Measurements from ENCODE around the gene OR4Q3.
"Not testable (repeated sequence)": the region's sequence is repeated elsewhere in the genome, so short reads cannot be mapped to it uniquely, and the experiment has no call there.

OR4Q3 gene

DNA sequence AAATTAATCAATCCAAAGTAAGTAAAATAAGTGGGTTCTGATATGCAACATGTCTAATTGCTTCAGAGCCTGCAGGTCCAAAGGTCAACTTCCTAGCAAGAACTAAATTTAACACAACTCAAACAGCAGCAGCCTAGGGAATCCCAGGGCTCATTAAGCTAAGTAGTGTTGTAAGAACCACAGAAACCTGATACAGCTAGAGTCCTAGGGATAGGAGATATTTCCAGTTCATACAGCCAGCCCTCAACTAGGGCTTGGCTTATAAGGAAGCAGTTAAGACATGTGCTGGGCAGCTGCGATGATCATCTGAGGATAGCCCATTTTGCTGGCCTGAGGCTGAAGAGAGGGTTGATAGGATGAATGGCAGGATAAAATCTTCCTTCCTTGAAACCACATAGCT, at the start of gene OR4Q3:
OR4Q3 (plus strand) TSS at position 316 of the 400 bp plus-strand sequence.
- in situ Hi-C loops (cut with HindIII; ENCODE audit: low pct_ligation_motif_present, low sequenced_read_pairs): no loop called here
- no peak for DNase-seq

DNA sequence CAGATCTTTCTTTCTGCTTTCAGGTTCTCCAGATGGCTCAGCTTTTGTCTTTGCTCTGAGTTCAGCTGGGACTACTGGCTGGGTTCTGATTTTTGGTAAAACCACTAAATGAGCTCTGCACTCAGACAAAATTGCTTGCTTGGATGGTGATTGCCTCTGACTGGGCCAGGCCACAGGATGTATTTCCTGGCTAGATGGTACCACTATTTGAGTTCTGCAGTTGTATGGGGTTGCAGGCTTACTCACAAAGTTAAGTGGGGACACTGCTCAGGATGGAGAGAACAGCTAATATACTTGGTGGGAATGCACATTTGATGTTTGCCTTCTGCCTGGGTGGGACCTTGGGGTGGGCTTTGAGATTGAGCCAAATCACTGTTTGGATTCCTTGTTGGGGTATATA, 14.0 kb upstream of the OR4Q3 start:
- no peaks in the 10 kb centered on the region for H3K36me3 ChIP-seq (replicated peaks)
- TF ChIP-seq, protein P1, sequence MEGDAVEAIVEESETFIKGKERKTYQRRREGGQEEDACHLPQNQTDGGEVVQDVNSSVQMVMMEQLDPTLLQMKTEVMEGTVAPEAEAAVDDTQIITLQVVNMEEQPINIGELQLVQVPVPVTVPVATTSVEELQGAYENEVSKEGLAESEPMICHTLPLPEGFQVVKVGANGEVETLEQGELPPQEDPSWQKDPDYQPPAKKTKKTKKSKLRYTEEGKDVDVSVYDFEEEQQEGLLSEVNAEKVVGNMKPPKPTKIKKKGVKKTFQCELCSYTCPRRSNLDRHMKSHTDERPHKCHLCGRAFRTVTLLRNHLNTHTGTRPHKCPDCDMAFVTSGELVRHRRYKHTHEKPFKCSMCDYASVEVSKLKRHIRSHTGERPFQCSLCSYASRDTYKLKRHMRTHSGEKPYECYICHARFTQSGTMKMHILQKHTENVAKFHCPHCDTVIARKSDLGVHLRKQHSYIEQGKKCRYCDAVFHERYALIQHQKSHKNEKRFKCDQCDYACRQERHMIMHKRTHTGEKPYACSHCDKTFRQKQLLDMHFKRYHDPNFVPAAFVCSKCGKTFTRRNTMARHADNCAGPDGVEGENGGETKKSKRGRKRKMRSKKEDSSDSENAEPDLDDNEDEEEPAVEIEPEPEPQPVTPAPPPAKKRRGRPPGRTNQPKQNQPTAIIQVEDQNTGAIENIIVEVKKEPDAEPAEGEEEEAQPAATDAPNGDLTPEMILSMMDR (IDR thresholded peaks at IDR 0.05; ENCODE audit: low read depth, low read length, missing control alignments): no peak
- H3K27me3 ChIP-seq (replicated peaks): no peaks in the 10 kb centered on the region
- in situ Hi-C loops (cut with HindIII; ENCODE audit: low pct_ligation_motif_present, low sequenced_read_pairs): no loop called here
- no peak overlapping the region for H3K27ac ChIP-seq
- no peak for DNase-seq
- no peak overlapping the region for H3K4me3 ChIP-seq (ENCODE audit: low read depth, low read length)

More for the DNA sequence above, at the start of gene OR4Q3:
- no peaks in the 10 kb centered on the region for H3K36me3 ChIP-seq (replicated peaks)
- H3K27ac ChIP-seq: no peak within 1 kb of the TSS
- H3K27me3 ChIP-seq (replicated peaks): no peaks in the 10 kb centered on the region
- TF ChIP-seq, protein P1 (IDR thresholded peaks at IDR 0.05; ENCODE audit: low read depth, low read length, missing control alignments): no peak
- H3K4me3 ChIP-seq (ENCODE audit: low read depth, low read length): no peak within 1 kb of the TSS

DNA sequence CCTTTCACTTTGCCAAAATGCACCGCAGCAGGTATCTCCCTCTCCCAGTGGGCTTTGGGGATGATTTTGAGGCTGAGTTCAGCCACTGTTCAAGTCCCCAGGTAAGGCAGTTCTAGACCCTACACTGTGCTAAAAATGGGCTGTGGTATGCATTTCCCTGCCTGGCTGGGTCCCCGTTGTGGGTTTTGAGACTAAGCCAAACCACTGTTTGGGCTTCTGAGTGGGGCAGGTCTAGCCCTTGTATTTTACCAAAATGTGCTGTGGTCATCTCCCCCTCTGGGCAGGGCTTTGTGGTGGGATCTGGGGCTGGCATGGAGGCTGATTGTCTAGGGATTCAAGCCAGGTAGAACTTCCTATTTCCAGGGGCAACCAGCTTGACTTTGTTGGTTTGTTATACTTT, 13.6 kb upstream of the OR4Q3 start:
- H3K4me3 ChIP-seq (ENCODE audit: low read depth, low read length): no peak overlapping the region
- H3K27ac ChIP-seq: no peak overlapping the region
- H3K27me3 ChIP-seq (replicated peaks): no peaks in the 10 kb centered on the region
- in situ Hi-C loops (cut with HindIII; ENCODE audit: low pct_ligation_motif_present, low sequenced_read_pairs): no loop called here
- TF ChIP-seq, protein P1 (IDR thresholded peaks at IDR 0.05; ENCODE audit: low read depth, low read length, missing control alignments): no peak
- DNase-seq: no peak
- no peaks in the 10 kb centered on the region for H3K36me3 ChIP-seq (replicated peaks)

DNA sequence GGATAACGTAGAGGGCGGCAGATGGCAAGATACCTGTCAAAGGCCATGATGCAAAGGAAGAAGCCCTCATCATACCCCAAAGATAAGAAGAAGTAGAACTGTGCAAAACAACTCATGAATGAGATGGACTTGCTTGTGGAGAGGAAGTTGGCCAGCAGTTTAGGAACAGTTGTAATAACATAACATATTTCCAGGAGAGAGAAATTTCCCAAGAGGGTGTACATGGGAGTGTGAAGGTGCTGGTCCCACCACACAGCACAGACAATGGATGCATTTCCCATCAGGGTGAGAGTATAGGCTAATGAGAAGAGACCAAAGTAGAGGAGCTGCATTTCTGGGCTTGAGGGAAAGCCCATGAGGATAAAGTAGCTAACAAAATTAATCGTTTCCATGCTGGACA, 9.5 kb upstream of the OR4Q3 start:
- H3K27me3 ChIP-seq (replicated peaks); H3K4me3 ChIP-seq (ENCODE audit: low read depth, low read length); H3K36me3 ChIP-seq (replicated peaks); in situ Hi-C loops (cut with HindIII; ENCODE audit: low pct_ligation_motif_present, low sequenced_read_pairs); DNase-seq; H3K27ac ChIP-seq: not testable (repeated sequence)

DNA sequence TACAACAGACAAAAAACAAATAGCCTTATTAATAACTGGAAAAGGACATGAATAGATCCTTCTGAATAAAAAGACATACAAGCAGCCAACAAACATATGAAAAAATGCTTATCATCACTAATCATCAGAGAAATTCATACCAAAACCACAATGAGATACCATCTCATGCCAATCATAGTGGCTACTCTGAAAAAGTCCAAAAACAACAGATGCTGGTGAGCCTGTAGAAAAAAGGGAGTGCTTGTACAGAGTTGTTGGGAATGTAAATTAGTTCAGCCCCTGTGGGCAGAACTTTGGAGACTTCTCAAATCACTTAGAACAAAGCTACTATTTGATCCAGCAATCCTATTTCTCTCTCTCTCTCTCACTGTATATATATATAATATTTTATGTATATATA, 8.9 kb downstream of the OR4Q3 start:
- H3K4me3 ChIP-seq (ENCODE audit: low read depth, low read length); in situ Hi-C loops (cut with HindIII; ENCODE audit: low pct_ligation_motif_present, low sequenced_read_pairs); DNase-seq; H3K36me3 ChIP-seq (replicated peaks); H3K27me3 ChIP-seq (replicated peaks); H3K27ac ChIP-seq: not testable (repeated sequence)

DNA sequence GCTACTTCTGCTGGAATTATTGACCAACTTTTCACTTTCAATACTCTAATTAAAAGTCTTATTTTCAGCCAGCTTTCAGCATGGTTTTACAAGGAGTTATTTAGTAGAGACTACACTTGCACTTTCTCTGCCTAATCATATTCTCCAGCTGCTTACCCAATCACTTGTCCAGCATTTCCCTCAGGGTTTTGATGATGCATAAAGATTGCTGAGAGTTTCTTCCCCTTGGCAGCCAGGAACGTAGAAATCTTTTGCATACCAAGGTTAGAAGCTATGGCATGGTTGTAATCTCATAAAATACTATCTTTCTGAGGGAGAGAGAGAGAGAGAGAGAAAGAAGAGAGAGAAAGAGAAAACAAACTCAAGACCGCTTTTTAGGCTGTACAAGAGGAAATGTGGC, 10.8 kb downstream of the OR4Q3 start:
- H3K27ac ChIP-seq: no peak overlapping the region
- no peaks in the 10 kb centered on the region for H3K36me3 ChIP-seq (replicated peaks)
- H3K27me3 ChIP-seq (replicated peaks): no peaks in the 10 kb centered on the region
- TF ChIP-seq, protein P1 (IDR thresholded peaks at IDR 0.05; ENCODE audit: low read depth, low read length, missing control alignments): no peak
- no peak for DNase-seq
- H3K4me3 ChIP-seq (ENCODE audit: low read depth, low read length): no peak overlapping the region
- in situ Hi-C loops (cut with HindIII; ENCODE audit: low pct_ligation_motif_present, low sequenced_read_pairs): no loop called here

DNA sequence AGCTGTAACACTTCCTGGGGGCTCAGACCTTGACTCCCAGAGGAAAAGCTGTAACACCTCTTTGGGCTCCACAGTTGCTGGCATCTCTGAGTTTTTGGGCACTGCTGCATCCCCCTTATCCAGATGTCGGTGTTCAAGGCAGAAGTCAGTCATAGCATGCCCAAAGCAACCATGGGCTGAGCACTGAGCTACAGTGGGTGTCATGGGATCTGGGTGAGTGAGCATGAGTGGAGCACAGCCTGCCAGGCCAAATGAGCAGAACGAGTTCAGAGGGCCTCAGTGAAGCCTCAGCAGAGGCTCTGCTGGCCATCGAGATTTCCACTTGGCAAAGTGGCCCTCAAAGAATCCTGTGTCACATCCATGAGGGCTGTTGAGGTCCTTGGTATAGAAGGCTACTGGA, 28.1 kb downstream of the OR4Q3 start:
- in situ Hi-C loops (cut with HindIII; ENCODE audit: low pct_ligation_motif_present, low sequenced_read_pairs); H3K36me3 ChIP-seq (replicated peaks); H3K27me3 ChIP-seq (replicated peaks); H3K4me3 ChIP-seq (ENCODE audit: low read depth, low read length); H3K27ac ChIP-seq; DNase-seq: not testable (repeated sequence)

Measured in brain microvascular endothelial cell (primary cell).